Fibroblast of skin of scalp (primary cell): ENCODE measurements around the gene POLD2.
A peak's percentile ranks its signal among the peaks of the same experiment; 100 is the strongest.

Experiments used
- DNase-seq: peaks from one replicate; pipeline ENCODE4 v3.0.0-alpha.2; 2013

Gene POLD2

GRCh38 chr7:44080118-44080517 lies 43.2 kb downstream of the POLD2 start:
- no peak for DNase-seq

- DNase-seq = no peak
Observed at GRCh38 chr7:44079331-44080021, 43.9 kb downstream of the POLD2 start.

- no peak for DNase-seq
Observed at GRCh38 chr7:44078521-44078920, 44.8 kb downstream of the POLD2 start.

- no peak for DNase-seq
Observed at GRCh38 chr7:44077681-44078091, 45.7 kb downstream of the POLD2 start.

GRCh38 chr7:44077061-44077460 lies 46.3 kb downstream of the POLD2 start:
- no peak for DNase-seq

- DNase-seq = no peak
Observed at GRCh38 chr7:44076101-44076895, 47.0 kb downstream of the POLD2 start.

GRCh38 chr7:44075296-44076075 lies 47.9 kb downstream of the POLD2 start:
- DNase-seq = no peak

- DNase-seq = no peak
Observed at GRCh38 chr7:44074349-44074695, 49.0 kb downstream of the POLD2 start.

- DNase-seq = no peak
Observed at GRCh38 chr7:44073664-44074348, 49.5 kb downstream of the POLD2 start.

- DNase-seq = peak; percentile 88
Observed at GRCh38 chr7:44072364-44073231, 50.8 kb downstream of the POLD2 start.

- DNase-seq = no peak
Observed at GRCh38 chr7:44071726-44072363, 51.5 kb downstream of the POLD2 start.

GRCh38 chr7:44068054-44068453 lies 55.3 kb downstream of the POLD2 start:
- DNase-seq = no peak

GRCh38 chr7:44067064-44067951 lies 56.0 kb downstream of the POLD2 start:
- DNase-seq = no peak

- DNase-seq = no peak
Observed at GRCh38 chr7:44066494-44067063, 56.8 kb downstream of the POLD2 start.

GRCh38 chr7:44066111-44066460 lies 57.3 kb downstream of the POLD2 start:
- DNase-seq = no peak

GRCh38 chr7:44065431-44066110 lies 57.8 kb downstream of the POLD2 start, which contains the start of gene PGAM2:
Gene PGAM2 (minus strand): TSS chr7:44065567. CDS start chr7:44065529, 38 bp downstream.
- DNase-seq = no peak

GRCh38 chr7:44064791-44065430 lies 58.4 kb downstream of the POLD2 start:
- DNase-seq = no peak
